ENCODE measurements around the gene GNG2. TPM values are rescaled to one million over a fixed set of nuclear protein-coding genes. Genes with fewer than 3 reads are reported as not detected.

GNG2 gene
- total and polyA plus RNA-seq, 2 of the 8 experiments (the other 6 are each of a cell fraction or from before 2014, with no cell fraction given) = 8.2 to 17.9 TPM

GRCh38 chr14:51894250-51894649 lies 33.8 kb downstream of the GNG2 start (continued):
- no peak for TF ChIP-seq ZNF274 (IDR thresholded peaks at IDR 0.05; ENCODE audit: borderline replicate concordance, extremely low read depth, low read length)

GRCh38 chr14:51895375-51895774 lies 35.0 kb downstream of the GNG2 start:
- Histone ChIP-seq H4K20me1 (replicated peaks in 1 of 2; ENCODE audit: control insufficient read depth in 1 of 2, insufficient read depth in 2 of 2, low read length in 2 of 2) (no peaks in the 10 kb centered on the region), H3K9ac (replicated peaks in 1 of 4; ENCODE audit: extremely low read depth in 1 of 4, low read depth in 3 of 4, low read length in 3 of 4) (no peak overlapping the region), H2BK12ac (ENCODE audit: low read depth, low read length) (no peak overlapping the region), H3K4me2 (ENCODE audit: insufficient read depth in 1 of 2, low read depth in 2 of 2, low read length in 2 of 2) (no peak overlapping the region), H2AK5ac (ENCODE audit: low read depth, low read length) (no peak overlapping the region), H4K8ac (ENCODE audit: extremely low read depth, insufficient read depth, low read length) (no peak overlapping the region), H2BK120ac (replicated peaks; ENCODE audit: low read depth, low read length) (no peak overlapping the region), H4K5ac (ENCODE audit: insufficient read length, low read depth, low read length) (no peak overlapping the region), H3K18ac (ENCODE audit: extremely low read depth, low read length) (no peak overlapping the region), H3K4ac (replicated peaks; ENCODE audit: insufficient read length, low read depth, low read length) (no peak overlapping the region), H3K27ac (ENCODE audit: low read depth, low read length) (no peak overlapping the region), H2AFZ (ENCODE audit: low read length) (no peak overlapping the region), H3K36me3 (ENCODE audit: control insufficient read depth in 2 of 4, insufficient read depth in 4 of 4, low read length in 3 of 4) (no peaks in the 10 kb centered on the region), H3K9me3 (ENCODE audit: insufficient read depth in 2 of 2, low read depth in 1 of 2, low read length in 1 of 2) (no peaks in the 10 kb centered on the region), H3K27me3 (replicated peaks in 1 of 4; ENCODE audit: control insufficient read depth in 3 of 4, extremely low read depth in 1 of 4, insufficient read depth in 3 of 4, low read length in 3 of 4) (no peaks in the 10 kb centered on the region), H3K4me1 (replicated peaks in 1 of 4; ENCODE audit: control insufficient read depth in 3 of 4, insufficient read depth in 4 of 4, low read length in 3 of 4) (no peaks in the 10 kb centered on the region), H2BK20ac (ENCODE audit: low read length) (no peak overlapping the region), H3K79me2 (ENCODE audit: control insufficient read depth in 1 of 2, insufficient read depth in 2 of 2, low read length in 2 of 2) (no peaks in the 10 kb centered on the region), H2BK5ac (ENCODE audit: low read depth, low read length) (no peak overlapping the region), H3K56ac (replicated peaks; ENCODE audit: insufficient read length, low read depth, low read length) (no peak overlapping the region), H3K4me3 (ENCODE audit: extremely low read depth in 1 of 4, insufficient read depth in 2 of 4, low read depth in 3 of 4, low read length in 4 of 4) (no peak overlapping the region), H3K14ac (ENCODE audit: insufficient read length) (no peak overlapping the region), H3K23ac (ENCODE audit: insufficient read length) (no peak overlapping the region), H3K23me2 (ENCODE audit: low read depth, low read length) (no peaks in the 10 kb centered on the region), H4K91ac (replicated peaks; ENCODE audit: insufficient read length, low read length) (no peak overlapping the region), H2BK15ac (ENCODE audit: low read length) (no peak overlapping the region), H3K79me1 (ENCODE audit: low read depth, low read length) (no peaks in the 10 kb centered on the region)
- DNase-seq (ENCODE audit: low read depth in 1 of 2, low spot score in 2 of 2) (no peak), FAIRE-seq (no peak)
- POLR2A ChIA-PET (ENCODE audit: partially characterized antibody) = no interaction called here
- CTCF ChIA-PET (ENCODE audit: partially characterized antibody) = interaction anchor here (1.2 kb wide), 1 partner anchor 24 kb away, joined by 3 read pairs; no protein-coding TSS in a partner anchor
- no peak for TF ChIP-seq RXRA (IDR thresholded peaks at IDR 0.05; ENCODE audit: insufficient read depth, low read depth, low read length)
- TF ChIP-seq TCF12 (IDR thresholded peaks at IDR 0.05; ENCODE audit: low read depth, low read length) = no peak
- TF ChIP-seq BRCA1 (IDR thresholded peaks at IDR 0.05; ENCODE audit: low read depth, low read length) = no peak
- TF ChIP-seq POLR2AphosphoS5 (IDR thresholded peaks at IDR 0.05; ENCODE audit: low read depth, low read length) = no peak
- TF ChIP-seq RFX5 (IDR thresholded peaks at IDR 0.05; ENCODE audit: borderline replicate concordance, low read depth, low read length) = no peak
- TF ChIP-seq EP300 (IDR thresholded peaks at IDR 0.05; ENCODE audit: borderline replicate concordance in 1 of 2, low read depth in 2 of 2, low read length in 2 of 2) = no peak
- no peak for TF ChIP-seq SIRT6 (IDR thresholded peaks at IDR 0.05; ENCODE audit: low read length)
- no peak for TF ChIP-seq TAF1 (IDR thresholded peaks at IDR 0.05; ENCODE audit: low read depth, low read length)
- no peak for TF ChIP-seq RAD21 (IDR thresholded peaks at IDR 0.05 in 1 of 2, conservative IDR thresholded peaks at IDR 0.05 in 1 of 2; ENCODE audit: low read depth in 2 of 2, low read length in 2 of 2)
- no peak for TF ChIP-seq USF2 (IDR thresholded peaks at IDR 0.05; ENCODE audit: low read length)
- no peak for TF ChIP-seq CBX8 (IDR thresholded peaks at IDR 0.05; ENCODE audit: borderline replicate concordance, low read depth, low read length)
